Gastroesophageal sphincter (tissue), 3 donors: Measurements from ENCODE around the gene GPR137B.

Experiments used
- CTCF ChIP-seq, 4 experiments: fragments of 200-600 bp in 2 of 4; fragments of 450-650 bp in 2 of 4; sonication (generic) in 1 of 4; IDR thresholded peaks; one replicate each; pipeline ENCODE4 v1.5.1; 2017 to 2019; ENCODE audit warnings: antibody characterized with exemption in 4 of 4, mild to moderate bottlenecking in 2 of 4, moderate library complexity in 2 of 4
- EP300 ChIP-seq: sonication (generic); formaldehyde crosslinking; IDR thresholded peaks from one replicate; pipeline ENCODE4 v1.6.1; 2017; ENCODE audit warnings: antibody characterized with exemption, mild to moderate bottlenecking

- no peak for TF ChIP-seq CTCF (IDR thresholded peaks at IDR 0.05)
- TF ChIP-seq EP300, result no peak
Measured at GRCh38 chr1:236175642-236176336, 33.5 kb downstream of the GPR137B start.
